H1 (cell line): ENCODE data around the gene PRR7. TPM values are rescaled to one million over a fixed set of nuclear protein-coding genes. Genes with fewer than 3 reads are reported as not detected.

Experiments used
- CTCF ChIA-PET: fragments of 300-600 bp; sonication (Branson Sonifier 250); formaldehyde crosslinking; loops from one replicate; lab custom pipeline; 2021; ENCODE audit not compliant: partially characterized antibody; lab: Charles Lee
- POLR2A ChIA-PET: fragments of 300-600 bp; sonication (Branson Sonifier 250); formaldehyde crosslinking; loops from one replicate; lab custom pipeline; 2021; ENCODE audit warnings: inconsistent platforms; ENCODE audit not compliant: partially characterized antibody; lab: Charles Lee
- DNase-seq, 2 experiments: peaks; one replicate each; pipeline versions ENCODE4 v3.0.0 to v3.0.0-alpha.2; 2010 to 2022; ENCODE audit warnings: low spot score in 2 of 2, low read depth in 1 of 2, mixed read lengths in 1 of 2
- FAIRE-seq: peaks from 2 replicates; lab custom pipeline; 2011; peaks lifted over from hg19 to GRCh38; lab: Jason Lieb, UNC
- H2AFZ ChIP-seq: 2 replicates; pipeline ENCODE4 v1.8.1; 2012; ENCODE audit warnings: low read length, inconsistent platforms
- H2AK5ac ChIP-seq: 2 replicates; pipeline ENCODE4 v1.6.1; 2013; ENCODE audit warnings: low read depth, low read length
- H2BK120ac ChIP-seq: replicated peaks from 2 replicates; pipeline ENCODE3; 2013; ENCODE audit warnings: low read depth, low read length, inconsistent platforms
- H2BK12ac ChIP-seq: 2 replicates; pipeline ENCODE4 v1.6.1; 2013; ENCODE audit warnings: low read depth, low read length
- H2BK15ac ChIP-seq: 2 replicates; pipeline ENCODE4 v1.6.1; 2013; ENCODE audit warnings: low read length
- H2BK20ac ChIP-seq: 2 replicates; pipeline ENCODE4 v1.6.1; 2013; ENCODE audit warnings: low read length
- H2BK5ac ChIP-seq: 2 replicates; pipeline ENCODE4 v1.6.1; 2013; ENCODE audit warnings: low read depth, low read length
- H3K14ac ChIP-seq: 2 replicates; pipeline ENCODE4 v1.6.1; 2013; ENCODE audit warnings: inconsistent platforms; ENCODE audit not compliant: insufficient read length
- H3K18ac ChIP-seq: 2 replicates; pipeline ENCODE4 v1.6.1; 2013; ENCODE audit warnings: low read length; ENCODE audit errors: extremely low read depth
- H3K23ac ChIP-seq: 2 replicates; pipeline ENCODE4 v1.6.1; 2013; ENCODE audit warnings: inconsistent platforms; ENCODE audit not compliant: insufficient read length
- H3K23me2 ChIP-seq: 2 replicates; pipeline ENCODE4 v1.6.1; 2013; ENCODE audit warnings: low read depth, low read length
- H3K27ac ChIP-seq: 2 replicates; pipeline ENCODE4 v1.6.1; 2011; ENCODE audit warnings: low read depth, low read length, inconsistent platforms
- H3K27me3 ChIP-seq, 4 experiments: replicated peaks in 1 of 4; 1 replicate in 1 of 4; 2 replicates in 3 of 4; pipeline versions ENCODE4 v1.6.1 to v1.8.1; 2011 to 2013; ENCODE audit warnings: low read length in 3 of 4, mild to moderate bottlenecking in 3 of 4, inconsistent platforms in 2 of 4, mixed read lengths in 2 of 4, moderate library complexity in 1 of 4; ENCODE audit not compliant: control insufficient read depth in 3 of 4, insufficient read depth in 3 of 4; ENCODE audit errors: extremely low read depth in 1 of 4
- H3K36me3 ChIP-seq, 4 experiments: 2 replicates each; pipeline versions ENCODE4 v1.6.1 to v1.8.1; 2011 to 2013; ENCODE audit warnings: mild to moderate bottlenecking in 4 of 4, low read length in 3 of 4, moderate library complexity in 2 of 4, control low read depth in 1 of 4, inconsistent platforms in 1 of 4; ENCODE audit not compliant: insufficient read depth in 4 of 4, control insufficient read depth in 2 of 4
- H3K4ac ChIP-seq: replicated peaks from 2 replicates; pipeline ENCODE3; 2013; ENCODE audit warnings: low read length, low read depth, mixed read lengths, inconsistent platforms; ENCODE audit not compliant: insufficient read length
- H3K4me1 ChIP-seq, 4 experiments: replicated peaks in 1 of 4; 1 replicate in 1 of 4; 2 replicates in 3 of 4; pipeline versions ENCODE4 v1.6.1 to v1.8.1; 2011 to 2013; ENCODE audit warnings: low read length in 3 of 4, inconsistent platforms in 2 of 4, mixed read lengths in 1 of 4; ENCODE audit not compliant: insufficient read depth in 4 of 4, control insufficient read depth in 3 of 4
- H3K4me2 ChIP-seq, 2 experiments: 2 replicates each; pipeline versions ENCODE4 v1.6.1 to v1.8.1; 2011 to 2013; ENCODE audit warnings: low read depth in 2 of 2, low read length in 2 of 2, control low read depth in 1 of 2, inconsistent platforms in 1 of 2, mild to moderate bottlenecking in 1 of 2; ENCODE audit not compliant: insufficient read depth in 1 of 2
- H3K4me3 ChIP-seq, 4 experiments: fragments of 200-600, 300-600 bp in 1 of 4; sonication (generic), shearing (Covaris generic), sonication (Bioruptor Twin) in 1 of 4; 2 replicates each; pipeline versions ENCODE4 v1.5.1 to v1.8.1; 2011 to 2016; ENCODE audit warnings: low read length in 4 of 4, low read depth in 3 of 4, control low read depth in 2 of 4, inconsistent platforms in 2 of 4, mild to moderate bottlenecking in 2 of 4, mixed read lengths in 1 of 4, moderate library complexity in 1 of 4; ENCODE audit not compliant: insufficient read depth in 2 of 4; ENCODE audit errors: extremely low read depth in 1 of 4
- H3K56ac ChIP-seq: replicated peaks from 2 replicates; pipeline ENCODE3; 2013; ENCODE audit warnings: low read depth, mild to moderate bottlenecking, mixed read lengths, low read length, inconsistent platforms; ENCODE audit not compliant: insufficient read length
- H3K79me1 ChIP-seq: 2 replicates; pipeline ENCODE4 v1.6.1; 2013; ENCODE audit warnings: low read depth, low read length, control low read depth
- H3K79me2 ChIP-seq, 2 experiments: 2 replicates each; pipeline versions ENCODE4 v1.6.1 to v1.8.1; 2012 to 2013; ENCODE audit warnings: low read length in 2 of 2, mild to moderate bottlenecking in 2 of 2, inconsistent platforms in 1 of 2; ENCODE audit not compliant: insufficient read depth in 2 of 2, control insufficient read depth in 1 of 2
- H3K9ac ChIP-seq, 4 experiments: replicated peaks in 1 of 4; 1 replicate in 1 of 4; 2 replicates in 3 of 4; pipeline versions ENCODE4 v1.6.1 to v1.8.1; 2011 to 2013; ENCODE audit warnings: low read depth in 3 of 4, low read length in 3 of 4, control low read depth in 2 of 4, mild to moderate bottlenecking in 2 of 4, moderate library complexity in 2 of 4, inconsistent platforms in 1 of 4; ENCODE audit errors: extremely low read depth in 1 of 4
- H3K9me3 ChIP-seq, 2 experiments: 2 replicates each; pipeline versions ENCODE4 v1.6.1 to v1.8.1; 2012 to 2013; ENCODE audit warnings: mild to moderate bottlenecking in 2 of 2, moderate library complexity in 2 of 2, control low read depth in 1 of 2, inconsistent platforms in 1 of 2, low read depth in 1 of 2, low read length in 1 of 2, mixed read lengths in 1 of 2; ENCODE audit not compliant: insufficient read depth in 2 of 2
- H4K20me1 ChIP-seq, 2 experiments: replicated peaks in 1 of 2; 2 replicates each; pipeline versions ENCODE3 to v1.8.1; 2011 to 2013; ENCODE audit warnings: inconsistent platforms in 2 of 2, low read length in 2 of 2, mild to moderate bottlenecking in 1 of 2; ENCODE audit not compliant: insufficient read depth in 2 of 2, control insufficient read depth in 1 of 2
- H4K5ac ChIP-seq: 2 replicates; pipeline ENCODE4 v1.6.1; 2013; ENCODE audit warnings: low read length, low read depth, mixed read lengths, inconsistent platforms; ENCODE audit not compliant: insufficient read length
- H4K8ac ChIP-seq: 2 replicates; pipeline ENCODE4 v1.8.0; 2013; ENCODE audit warnings: mild to moderate bottlenecking, moderate library complexity, low read length, inconsistent platforms; ENCODE audit not compliant: insufficient read depth; ENCODE audit errors: extremely low read depth
- H4K91ac ChIP-seq: replicated peaks from 2 replicates; pipeline ENCODE3; 2013; ENCODE audit warnings: low read length, mixed read lengths, inconsistent platforms; ENCODE audit not compliant: insufficient read length
- ASH2L ChIP-seq: fragments of 200-600, 300-600 bp; sonication (generic); IDR thresholded peaks from one replicate; pipeline ENCODE4 v1.7.1; 2017; ENCODE audit warnings: low read length
- BRCA1 ChIP-seq: IDR thresholded peaks from 2 replicates; pipeline ENCODE4 v1.6.1; 2012; ENCODE audit warnings: low read depth, low read length, improper control_type of control experiment
- EGR1 ChIP-seq: IDR thresholded peaks from 2 replicates; pipeline ENCODE4 v1.6.1; 2011; ENCODE audit warnings: low read depth, low read length, borderline replicate concordance
- EP300 ChIP-seq, 2 experiments: IDR thresholded peaks; 1 replicate in 1 of 2; 2 replicates in 1 of 2; pipeline ENCODE4 v1.6.1; 2011 to 2012; ENCODE audit warnings: low read depth in 2 of 2, low read length in 2 of 2, mild to moderate bottlenecking in 2 of 2, borderline replicate concordance in 1 of 2, inconsistent platforms in 1 of 2, moderate library complexity in 1 of 2
- HDAC6 ChIP-seq: IDR thresholded peaks from one replicate; pipeline ENCODE4 v1.7.1; 2012; ENCODE audit warnings: low read depth, mild to moderate bottlenecking, inconsistent platforms, low read length, moderate library complexity
- KDM1A ChIP-seq: fragments of 200-600, 300-600 bp; sonication (generic); IDR thresholded peaks from 2 replicates; pipeline ENCODE4 v1.7.1; 2016; ENCODE audit warnings: mild to moderate bottlenecking, low read length, borderline replicate concordance
- POLR2A ChIP-seq, 2 experiments: IDR thresholded peaks; 1 replicate in 1 of 2; 2 replicates in 1 of 2; pipeline ENCODE4 v1.6.1; 2011; ENCODE audit warnings: low read depth in 2 of 2, low read length in 2 of 2, mild to moderate bottlenecking in 2 of 2; ENCODE audit errors: control extremely low read depth in 1 of 2
- POLR2AphosphoS5 ChIP-seq: IDR thresholded peaks from 2 replicates; pipeline ENCODE4 v1.6.1; 2011; ENCODE audit warnings: low read depth, low read length
- SIRT6 ChIP-seq: IDR thresholded peaks from one replicate; pipeline ENCODE4 v1.7.1; 2012; ENCODE audit warnings: low read length, inconsistent platforms
- SP4 ChIP-seq: IDR thresholded peaks from 2 replicates; pipeline ENCODE4 v1.6.1; 2012; ENCODE audit warnings: low read length, inconsistent platforms
- SRF ChIP-seq: IDR thresholded peaks from 2 replicates; pipeline ENCODE4 v1.6.1; 2011; ENCODE audit warnings: mild to moderate bottlenecking, low read depth, low read length, moderate library complexity
- SUZ12 ChIP-seq: fragments of 200-600 bp; sonication (generic); IDR thresholded peaks from 2 replicates; pipeline ENCODE4 v1.6.1; 2012; ENCODE audit warnings: mild to moderate bottlenecking, inconsistent platforms, low read length, moderate library complexity, mixed read lengths
- TAF1 ChIP-seq: IDR thresholded peaks from 2 replicates; pipeline ENCODE4 v1.6.1; 2011; ENCODE audit warnings: mild to moderate bottlenecking, low read depth, low read length
- WGBS, 2 experiments: shearing (Covaris generic) in 1 of 2; methylation state at CpG; one replicate each; pipeline versions ENCODE4 v1.1.6 to v1.1.7; 2013 to 2015; ENCODE audit warnings: low lambda C conversion rate in 2 of 2, mixed read lengths in 2 of 2, inconsistent platforms in 1 of 2, low coverage in 1 of 2, missing lambda C conversion rate in 1 of 2; ENCODE audit not compliant: insufficient replicate concordance in 2 of 2, insufficient coverage in 1 of 2, insufficient read length in 1 of 2; ENCODE audit errors: extremely low coverage in 1 of 2, missing lambda C conversion rate in 1 of 2; 5-methylcytosine and 5-hydroxymethylcytosine counted together
- polyA plus RNA-seq, 7 experiments: library from polyadenylated mRNA; depleted of rRNA in 3 of 7; stranded (reverse) in 5 of 7; unstranded in 2 of 7; fragments of >200 nt in 5 of 7; fragments of 200-250 nt in 2 of 7; gene quantifications; 1 replicate in 5 of 7; 2 replicates in 1 of 7; 4 replicates in 1 of 7; pipeline versions ENCODE4 v1.2.1 to v1.2.3, GENCODE V29; 2011 to 2013; ENCODE audit warnings: missing spikeins in 2 of 7, mixed read lengths in 2 of 7
- total RNA-seq: library from RNA; stranded (reverse); fragmentation: NEBNext Ultra II Directional; extraction: Animal tissue kit (Norgen Biotek cat#: 25700); gene quantifications from 2 replicates; pipeline ENCODE4 v1.2.1, GENCODE V29; 2021

The PRR7 gene
- total and polyA plus RNA-seq, 2 of the 8 experiments (the other 6 are each of a cell fraction or from before 2014, with no cell fraction given): 8.0 to 11.8 TPM

- no peak overlapping the region for H4K8ac ChIP-seq
- no peaks in the 10 kb centered on the region for H3K27me3 ChIP-seq
- H3K18ac ChIP-seq: peak overlapping the region; percentile 20; the same call in 1 of the 2 replicates
- peaks cover 24% of the 10 kb centered on the region for H3K79me1 ChIP-seq
- no peak overlapping the region for H3K14ac ChIP-seq
- no peak overlapping the region for H3K27ac ChIP-seq
- peaks cover 18 to 43% (median 26%) of the 10 kb centered on the region in 4 experiments for H3K36me3 ChIP-seq
- peak overlapping the region; percentile 97 for H2BK5ac ChIP-seq
- H2BK120ac ChIP-seq: no peak overlapping the region
- H3K79me2 ChIP-seq: peaks cover 14 to 47% of the 10 kb centered on the region in 2 experiments
- H3K9me3 ChIP-seq: no peaks in the 10 kb centered on the region; a peak in 1 of 4 replicates
- CTCF ChIA-PET: interaction anchor here (0.5 to 7.9 kb wide), 8 partner anchors 9 to 81 kb away, joined by 3 to 64 read pairs (median 9); no protein-coding TSS in a partner anchor
- no peak overlapping the region for H2AK5ac ChIP-seq
- H4K20me1 ChIP-seq: peaks cover 32 to 34% of the 10 kb centered on the region in 2 experiments
- FAIRE-seq (no peak), DNase-seq (no peak)
- no peak overlapping the region for H2BK15ac ChIP-seq
- H2BK20ac ChIP-seq: no peak overlapping the region
- H3K23ac ChIP-seq: no peak overlapping the region
- 76% methylated on average over 14 of the region's 14 CpGs; no CpG with 5 or more reads in 1 of the 2 experiments for WGBS, 2 experiments
- no peak overlapping the region for H3K56ac ChIP-seq
- POLR2A ChIA-PET: interaction anchor here (0.8 to 67.5 kb wide), 10 partner anchors 3 to 161 kb away, joined by 3 to 3349 read pairs (median 5); partner anchors contain the start of genes DBN1, DDX41, DOK3 and MXD3
- H2BK12ac ChIP-seq: no peak overlapping the region
- peak overlapping the region; percentile 78 to 96 (median 88) for H3K4me3 ChIP-seq
- peak overlapping the region in 2 of 4 experiments; percentile 89 to 91; a peak in 5 of 7 replicates for H3K9ac ChIP-seq
- no peak overlapping the region for H2AFZ ChIP-seq
- H3K4me2 ChIP-seq: peak overlapping the region; percentile 76 to 78
- no peak overlapping the region for H4K5ac ChIP-seq
- no peak overlapping the region for H4K91ac ChIP-seq
- no peak overlapping the region for H3K4ac ChIP-seq
- peaks cover 3% of the 10 kb centered on the region for H3K23me2 ChIP-seq
- peaks cover 11 to 45% (median 39%) of the 10 kb centered on the region in 4 experiments for H3K4me1 ChIP-seq
- no peak for TF ChIP-seq KDM1A
- no peak for TF ChIP-seq POLR2A (IDR thresholded peaks at IDR 0.05; ENCODE audit: control extremely low read depth in 1 of 2, low read depth in 2 of 2, low read length in 2 of 2)
- no peak for TF ChIP-seq EP300 (IDR thresholded peaks at IDR 0.05; ENCODE audit: borderline replicate concordance in 1 of 2, low read depth in 2 of 2, low read length in 2 of 2)
- no peak for TF ChIP-seq BRCA1
- no peak for TF ChIP-seq HDAC6
- no peak for TF ChIP-seq TAF1
- TF ChIP-seq POLR2AphosphoS5: peak; percentile 30; the same call in 1 of the 2 replicates
- no peak for TF ChIP-seq SUZ12
- no peak for TF ChIP-seq SRF
- no peak for TF ChIP-seq ASH2L
- TF ChIP-seq SP4: no peak
- no peak for TF ChIP-seq SIRT6
- TF ChIP-seq EGR1: no peak
These were observed 25.2 kb downstream of the PRR7 start for GRCh38 chr5:177471610-177472356.
